ENCODE results near the gene KLHL29.

KLHL29 gene

DNA sequence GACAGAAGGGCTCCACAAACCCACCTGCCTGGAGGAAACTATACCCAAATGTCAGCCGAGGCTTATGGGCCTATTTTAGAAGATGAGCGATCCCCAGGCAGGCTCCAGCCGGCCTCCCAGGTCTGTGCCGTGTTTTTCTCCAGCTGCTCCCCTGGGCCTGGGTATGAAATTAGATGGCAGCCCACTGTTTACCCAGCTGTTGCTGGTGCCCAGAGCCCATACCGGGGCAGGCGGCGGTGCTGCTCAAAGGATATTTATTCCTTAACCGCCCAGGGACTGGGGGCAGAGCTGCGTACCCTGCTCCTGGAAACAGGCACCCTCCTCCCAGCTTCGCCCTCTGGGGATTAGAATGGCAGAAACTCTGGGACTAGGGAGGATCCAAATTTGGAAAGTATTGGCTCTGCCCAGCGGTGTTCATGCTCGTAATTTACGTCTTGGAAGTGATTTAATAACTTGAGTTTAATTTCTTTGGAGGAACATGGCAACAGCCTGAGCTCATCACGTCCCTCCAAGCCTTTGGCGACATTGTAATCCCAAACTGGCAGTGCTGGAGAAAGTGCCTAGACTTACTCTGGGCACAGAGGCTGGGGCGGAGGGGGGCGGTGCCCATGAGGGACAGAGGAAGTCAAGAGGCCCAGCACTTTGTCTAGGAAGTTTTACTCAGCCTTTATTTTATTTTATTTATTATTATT is 199.2 kb downstream of the KLHL29 start:
- DNase-seq = no peak

GRCh38 chr2:23585273-23586170 is 200.5 kb downstream of the KLHL29 start:
- no peak for DNase-seq

GRCh38 chr2:23586741-23587306 is 201.8 kb downstream of the KLHL29 start:
- no peak for DNase-seq

DNA sequence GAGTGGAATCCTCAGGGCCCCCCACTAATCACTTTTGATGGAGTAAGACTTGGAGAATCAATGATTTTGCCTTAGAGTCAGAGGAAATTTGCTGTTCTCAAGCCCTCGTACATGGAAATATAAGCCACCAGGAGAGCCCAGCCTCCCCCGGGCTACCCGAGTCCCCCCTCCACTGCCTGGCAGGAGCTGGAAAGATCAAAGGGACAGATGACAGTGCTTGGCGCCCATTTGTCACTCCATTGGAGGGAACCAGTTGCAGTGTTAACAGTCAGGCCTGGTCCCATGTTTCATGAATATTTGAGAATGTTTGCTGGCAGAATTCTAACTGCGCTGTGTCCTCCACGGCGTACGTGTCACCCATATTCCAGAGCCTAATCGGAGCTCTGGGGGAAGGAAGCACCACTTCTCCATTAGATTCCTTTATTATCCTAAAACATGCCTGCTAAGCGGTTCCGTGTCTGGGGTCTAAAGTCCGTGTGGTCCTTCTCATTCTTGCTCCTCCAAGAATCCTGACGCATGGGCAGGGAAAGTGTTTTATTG is 202.4 kb downstream of the KLHL29 start:
- DNase-seq = no peak

DNA sequence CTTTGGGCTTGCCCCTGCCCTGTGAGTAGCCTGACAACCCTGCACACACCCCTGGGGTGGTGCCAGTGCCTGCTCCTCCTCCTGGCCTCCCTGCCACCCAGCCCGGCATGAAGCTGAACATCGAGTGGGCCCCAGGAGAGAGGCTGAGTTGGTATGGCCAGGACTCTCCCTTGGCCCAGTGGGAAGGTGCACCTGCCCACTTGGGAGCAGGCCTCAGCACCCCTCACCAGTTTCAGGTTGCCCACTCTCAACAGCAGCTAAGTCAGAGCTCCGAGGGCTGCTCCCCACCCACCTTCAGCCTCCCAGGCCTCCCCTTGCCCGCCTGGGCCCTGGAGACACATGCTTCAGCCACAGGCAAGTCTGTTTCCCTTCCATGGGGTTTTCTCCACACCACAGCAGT is 203.1 kb downstream of the KLHL29 start:
- DNase-seq = no peak

DNA sequence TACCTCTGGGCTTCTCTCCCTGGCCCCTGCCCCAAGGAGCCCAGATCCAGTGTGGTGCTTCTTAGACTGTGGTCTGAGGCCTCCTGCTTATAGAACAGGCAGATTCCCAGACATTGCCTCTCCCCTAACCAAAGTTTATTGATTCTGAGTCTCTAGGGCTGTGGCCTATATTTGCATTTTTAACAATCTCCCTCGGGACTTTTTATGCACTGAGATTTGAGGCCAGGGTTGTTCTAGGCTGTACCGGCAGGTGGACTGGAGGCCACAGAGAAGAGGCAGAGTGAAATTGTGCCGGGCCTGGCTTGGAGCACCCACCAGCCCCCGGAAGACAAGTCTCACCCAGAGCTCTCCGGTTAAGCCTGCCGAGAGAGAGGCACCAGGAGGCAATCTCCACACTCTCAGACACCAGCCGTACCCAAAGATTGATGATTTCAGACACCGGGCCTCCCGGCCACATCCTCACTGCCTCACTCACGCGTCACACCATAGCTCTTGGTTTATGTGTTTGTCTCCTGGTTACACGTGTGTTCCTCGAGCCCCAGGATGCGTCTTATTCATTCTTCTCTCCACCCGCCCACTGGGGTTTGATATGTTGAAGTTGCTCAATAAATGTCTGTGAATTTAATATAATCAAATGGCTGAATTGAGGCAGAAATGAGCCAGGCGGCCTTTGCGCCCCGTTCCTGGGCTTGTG is 203.7 kb downstream of the KLHL29 start:
- no peak for DNase-seq

GRCh38 chr2:23589220-23589647 is 204.3 kb downstream of the KLHL29 start:
- DNase-seq = no peak

DNA sequence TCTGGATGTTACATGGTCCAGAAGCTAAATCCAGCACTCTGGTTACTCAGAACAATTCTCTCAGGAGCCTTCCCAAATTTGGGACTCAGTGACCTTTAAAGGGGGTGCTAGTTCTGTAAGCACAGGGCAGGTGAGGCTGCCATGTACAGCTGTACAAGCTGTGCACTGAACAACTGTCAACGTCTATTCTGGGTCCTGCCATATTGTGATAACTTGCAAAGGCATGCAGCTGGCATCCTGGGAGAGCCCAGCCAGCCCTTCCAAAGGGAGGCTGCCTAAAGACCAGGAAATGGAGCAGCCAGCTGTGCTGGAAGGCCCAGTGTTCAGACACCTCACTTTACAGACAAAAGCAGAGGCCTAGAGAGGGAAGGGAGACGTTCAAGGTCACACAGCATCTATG is 204.8 kb downstream of the KLHL29 start:
- no peak for DNase-seq

DNA sequence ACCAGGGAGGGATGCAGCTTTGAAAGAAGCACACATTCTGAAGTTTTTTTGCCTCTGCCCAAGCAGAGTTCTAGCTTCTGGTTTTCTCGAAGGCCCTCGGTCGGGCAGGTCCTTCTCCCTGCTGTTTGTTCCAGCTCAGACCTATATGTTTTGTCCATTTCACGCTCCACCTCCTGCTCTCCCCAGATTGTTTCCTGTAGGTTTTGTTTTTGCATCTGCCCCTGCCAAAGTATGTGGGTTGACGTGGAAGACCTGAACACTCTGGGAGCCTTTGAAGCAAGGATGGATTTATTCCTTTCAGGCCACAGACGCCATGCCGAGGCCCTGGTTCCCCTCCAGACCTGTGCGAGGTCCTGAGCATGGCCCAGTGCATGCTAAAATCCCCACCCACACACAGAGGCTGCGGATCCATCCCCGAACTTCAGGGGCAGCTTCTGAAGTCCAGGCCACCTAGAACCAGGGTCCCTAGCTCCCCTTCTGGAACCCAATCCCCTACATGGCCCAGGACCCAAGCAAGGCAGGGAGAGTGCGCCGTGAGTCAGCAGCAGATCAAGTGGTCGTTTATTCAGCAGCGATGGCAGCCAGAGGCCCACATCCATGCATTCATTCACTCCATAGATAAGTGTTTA is 205.4 kb downstream of the KLHL29 start:
- no peak for DNase-seq

DNA sequence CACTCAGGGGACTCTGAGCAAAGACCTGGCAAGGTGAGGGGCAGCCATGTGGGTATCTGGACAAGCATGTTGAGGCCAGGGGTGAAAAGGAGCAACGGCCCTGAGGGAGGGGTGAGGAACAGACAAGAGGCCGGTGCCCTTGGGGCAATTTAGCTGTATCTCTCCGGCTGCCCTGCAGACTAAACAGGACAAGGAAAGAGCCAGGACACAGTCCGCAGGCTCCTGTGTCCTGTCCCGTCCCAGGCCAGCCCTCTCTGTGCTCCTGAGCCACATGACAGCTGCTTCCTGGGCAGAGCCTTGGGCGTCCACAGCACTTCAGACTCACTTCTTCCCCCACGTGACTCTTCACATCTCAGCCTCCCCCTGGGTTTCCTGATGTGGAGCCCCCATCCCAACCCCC is 206.1 kb downstream of the KLHL29 start:
- no peak for DNase-seq

DNA sequence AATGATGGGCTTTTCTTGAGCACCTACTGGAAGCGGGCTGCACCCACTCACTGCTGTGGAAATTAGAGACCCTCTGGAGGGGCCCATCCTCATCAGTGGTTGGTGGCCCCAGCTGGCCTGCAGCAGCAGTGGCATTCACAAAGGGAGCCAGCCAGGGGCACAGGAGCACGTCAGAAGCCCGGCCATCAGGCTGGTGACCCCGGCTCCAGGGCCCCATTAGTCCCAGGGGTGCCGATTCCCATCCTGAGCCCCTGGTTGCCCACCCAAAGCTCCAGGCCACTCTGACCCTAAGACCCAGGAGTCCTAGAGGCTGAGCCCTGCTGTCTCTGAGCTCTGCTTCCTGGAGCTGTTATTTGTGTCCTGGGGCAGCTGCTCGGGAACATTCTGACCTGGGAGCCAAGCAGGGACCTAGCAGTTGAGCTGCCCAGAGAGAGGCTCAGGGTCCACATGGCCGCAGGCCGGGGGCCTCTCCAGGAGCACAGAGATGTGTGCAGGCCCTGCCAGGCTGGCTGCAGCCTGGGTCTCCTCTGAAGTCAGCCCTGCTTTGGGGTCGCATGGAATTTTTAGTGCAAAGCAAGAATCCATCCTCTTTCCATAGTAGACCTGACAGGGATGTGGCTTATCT is 207.2 kb downstream of the KLHL29 start:
- no peak for DNase-seq

- DNase-seq = no peak
Observed at GRCh38 chr2:23592898-23593751, 208.1 kb downstream of the KLHL29 start.

- no peak for DNase-seq
Observed at GRCh38 chr2:23593752-23594459, 208.9 kb downstream of the KLHL29 start.

DNA sequence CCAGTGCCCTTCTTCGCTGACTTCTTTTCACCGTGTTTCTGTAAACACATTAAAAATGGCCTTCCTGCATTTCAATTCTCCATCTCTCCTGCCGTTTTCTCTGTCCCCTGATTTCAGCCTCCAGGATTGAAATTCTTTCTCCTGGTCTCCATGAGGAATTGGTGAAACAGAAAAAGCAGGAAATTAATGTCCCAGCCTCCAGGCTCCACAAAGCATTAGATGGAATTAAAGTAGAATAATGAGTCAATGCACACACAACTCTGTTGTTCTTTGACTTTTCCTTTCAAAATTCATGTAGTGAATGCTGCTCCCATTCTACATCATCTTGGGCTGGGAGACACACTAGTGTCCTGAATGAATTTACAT is 209.5 kb downstream of the KLHL29 start:
- no peak for DNase-seq

GRCh38 chr2:23595021-23595420 is 210.0 kb downstream of the KLHL29 start:
- DNase-seq = no peak

- no peak for DNase-seq
Observed at GRCh38 chr2:23595601-23596251, 210.7 kb downstream of the KLHL29 start.

GRCh38 chr2:23596316-23596885 is 211.4 kb downstream of the KLHL29 start:
- DNase-seq = no peak

GRCh38 chr2:23597687-23598086 is 212.7 kb downstream of the KLHL29 start:
- no peak for DNase-seq

DNA sequence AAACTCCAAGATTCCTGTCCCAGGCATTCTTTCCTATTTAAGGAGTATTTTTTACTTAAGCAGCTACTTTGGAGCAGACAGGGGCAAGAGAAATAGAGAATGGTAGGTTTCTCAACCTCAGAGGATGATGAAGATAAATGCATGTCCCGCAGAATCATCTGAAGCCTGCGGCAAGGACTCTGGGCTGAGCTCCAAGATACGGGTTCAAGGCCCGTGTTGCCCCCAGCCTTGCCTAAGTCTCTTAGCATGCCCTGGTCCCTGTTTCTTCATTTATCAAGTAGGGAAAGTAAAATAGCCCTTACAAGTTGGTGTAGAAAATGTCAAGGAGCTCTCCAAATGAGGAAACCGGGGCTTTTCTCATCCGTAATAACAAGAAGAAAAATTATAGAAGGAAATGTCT is 214.0 kb downstream of the KLHL29 start:
- no peak for DNase-seq

DNA sequence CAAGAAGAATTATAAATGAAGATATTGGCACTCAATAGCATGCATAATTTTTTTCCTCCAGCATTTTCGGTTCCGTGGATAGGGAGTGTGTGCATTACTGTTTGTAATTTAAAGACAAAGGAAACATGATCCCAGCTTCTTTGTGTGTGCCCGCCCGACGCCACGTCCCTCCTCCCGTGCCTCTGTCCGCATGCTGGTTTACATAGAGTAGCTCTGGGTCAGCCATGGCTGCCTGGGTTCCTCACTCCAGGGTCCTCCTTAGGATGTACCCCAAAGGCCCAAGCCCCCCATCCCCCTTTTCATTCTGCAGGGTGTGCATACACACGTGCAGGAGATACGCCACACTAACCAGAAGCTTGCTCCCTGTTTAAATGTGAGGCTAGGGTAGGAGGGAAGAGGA is 214.7 kb downstream of the KLHL29 start:
- no peak for DNase-seq

Data from activated CD4-positive, alpha-beta T cell treated with anti-CD3 and anti-CD28 coated beads for 1 hour (primary cell).